ENCODE results near the gene FUT6.

The FUT6 gene

GRCh38 chr19:5792224-5792623, 47.3 kb downstream of the FUT6 start:
- DNase-seq (ENCODE audit: extremely low read depth, insufficient read length) = no peak
- Histone ChIP-seq H3K36me3 (ENCODE audit: control insufficient read depth, insufficient read depth, low read length) (peaks cover 17% of the 10 kb centered on the region), H3K4me3 (replicated peaks; ENCODE audit: low read depth, low read length) (no peak overlapping the region), H3K27me3 (replicated peaks; ENCODE audit: control insufficient read depth, insufficient read depth, low read length) (no peaks in the 10 kb centered on the region)
- TF ChIP-seq CTCF (IDR thresholded peaks at IDR 0.05; ENCODE audit: insufficient read depth, low read length, poor library complexity, severe bottlenecking) = no peak

- peak within 1 kb of the TSS; percentile 70 for H3K4me3 ChIP-seq (replicated peaks; ENCODE audit: low read depth, low read length)
- TF ChIP-seq CTCF (IDR thresholded peaks at IDR 0.05; ENCODE audit: insufficient read depth, low read length, poor library complexity, severe bottlenecking) = no peak
- H3K27me3 ChIP-seq (replicated peaks; ENCODE audit: control insufficient read depth, insufficient read depth, low read length) = no peaks in the 10 kb centered on the region
- DNase-seq (ENCODE audit: extremely low read depth, insufficient read length) = peak; percentile 95
- H3K36me3 ChIP-seq (ENCODE audit: control insufficient read depth, insufficient read depth, low read length) = peaks cover 28% of the 10 kb centered on the region
These were observed 48.7 kb downstream of the FUT6 start, which contains the start of gene DUS3L for GRCh38 chr19:5790559-5791520. Gene DUS3L, minus strand, starts transcription at chr19:5791163. Its CDS starts 22 bp downstream, at chr19:5791141.

DNA sequence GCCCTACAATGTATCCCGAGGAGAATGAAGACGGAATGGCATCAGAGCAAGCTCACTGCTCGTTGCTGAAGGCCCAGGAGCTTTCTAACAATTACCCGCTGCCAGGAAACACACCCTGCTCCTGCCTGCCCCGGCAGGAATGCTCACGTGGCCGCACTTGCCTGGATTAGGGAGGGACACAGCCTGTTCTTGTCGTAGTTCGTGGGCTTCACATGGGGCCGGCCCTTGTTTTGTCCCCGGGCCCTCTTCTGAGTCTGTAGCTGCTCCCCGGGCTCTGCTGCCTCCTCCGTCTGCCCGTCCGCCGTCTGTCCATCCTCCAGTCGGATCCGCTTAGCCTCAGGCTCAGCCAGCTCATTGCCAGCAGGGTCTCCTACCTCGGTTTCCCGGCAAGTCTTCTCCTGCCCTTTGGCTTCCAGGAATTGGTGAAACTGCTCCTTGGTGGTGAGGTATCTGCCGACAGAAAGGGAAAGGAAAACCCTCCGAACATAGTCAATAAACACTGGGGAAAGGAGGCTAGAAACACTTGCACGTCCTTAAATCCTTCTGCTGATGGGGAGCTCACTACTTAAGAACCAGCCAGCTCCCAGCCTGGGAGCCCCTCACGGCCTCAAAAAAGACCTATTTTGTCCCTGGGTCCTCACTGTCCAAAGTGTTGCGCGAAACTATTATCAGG, 49.5 kb downstream of the FUT6 start:
- Histone ChIP-seq H3K36me3 (ENCODE audit: control insufficient read depth, insufficient read depth, low read length) (peaks cover 31% of the 10 kb centered on the region), H3K4me3 (replicated peaks; ENCODE audit: low read depth, low read length) (peak overlapping the region; percentile 70), H3K27me3 (replicated peaks; ENCODE audit: control insufficient read depth, insufficient read depth, low read length) (no peaks in the 10 kb centered on the region)
- DNase-seq (ENCODE audit: extremely low read depth, insufficient read length) = no peak
- no peak for TF ChIP-seq CTCF (IDR thresholded peaks at IDR 0.05; ENCODE audit: insufficient read depth, low read length, poor library complexity, severe bottlenecking)

DNA sequence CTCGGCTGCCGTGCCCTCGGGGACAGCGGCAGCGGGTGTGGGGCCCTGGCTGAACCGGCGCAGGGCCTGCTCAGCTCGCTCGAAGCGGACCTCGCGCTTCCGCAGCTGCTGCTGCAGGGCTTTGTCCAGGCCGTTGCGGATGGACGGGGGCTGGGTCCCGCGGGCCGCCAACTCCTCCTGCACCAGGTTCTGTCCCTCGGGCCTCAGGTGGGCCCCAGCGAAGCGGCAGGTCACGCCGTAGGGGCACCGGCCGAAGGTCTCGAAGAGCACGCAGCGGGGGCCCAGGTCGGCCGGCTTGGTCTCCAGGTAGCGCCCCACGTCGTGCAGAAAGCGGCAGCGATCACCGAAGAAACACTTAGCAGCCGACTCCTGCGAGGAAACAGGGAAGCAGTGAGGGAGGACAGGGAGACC, 50.1 kb downstream of the FUT6 start:
- DNase-seq (ENCODE audit: extremely low read depth, insufficient read length) = no peak
- Histone ChIP-seq H3K27me3 (replicated peaks; ENCODE audit: control insufficient read depth, insufficient read depth, low read length) (no peaks in the 10 kb centered on the region), H3K36me3 (ENCODE audit: control insufficient read depth, insufficient read depth, low read length) (peaks cover 33% of the 10 kb centered on the region), H3K4me3 (replicated peaks; ENCODE audit: low read depth, low read length) (no peak overlapping the region)
- TF ChIP-seq CTCF (IDR thresholded peaks at IDR 0.05; ENCODE audit: insufficient read depth, low read length, poor library complexity, severe bottlenecking) = no peak

DNA sequence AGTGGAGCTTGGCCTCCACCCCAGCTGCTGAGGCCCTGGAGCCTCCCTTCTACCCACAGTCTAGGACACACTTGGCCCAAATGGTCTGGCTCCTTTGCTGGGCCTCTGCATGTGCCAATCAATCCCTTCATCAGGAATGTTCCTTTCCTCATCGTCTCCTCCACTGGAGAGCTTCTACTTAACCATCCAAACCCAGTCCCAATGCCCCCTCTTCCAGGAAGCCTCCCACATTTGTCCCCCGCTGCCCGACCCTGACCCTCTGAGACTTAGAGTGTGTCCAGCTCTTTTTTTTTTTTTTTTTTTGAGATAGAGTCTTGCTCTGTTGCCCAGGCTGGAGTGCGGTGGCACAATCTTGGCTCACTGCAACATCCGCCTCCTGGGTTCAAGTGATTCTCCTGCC, 51.1 kb downstream of the FUT6 start:
- no peak for TF ChIP-seq CTCF (IDR thresholded peaks at IDR 0.05; ENCODE audit: insufficient read depth, low read length, poor library complexity, severe bottlenecking)
- H3K4me3 ChIP-seq (replicated peaks; ENCODE audit: low read depth, low read length) = no peak overlapping the region
- no peaks in the 10 kb centered on the region for H3K27me3 ChIP-seq (replicated peaks; ENCODE audit: control insufficient read depth, insufficient read depth, low read length)
- H3K36me3 ChIP-seq (ENCODE audit: control insufficient read depth, insufficient read depth, low read length) = peaks cover 37% of the 10 kb centered on the region
- DNase-seq (ENCODE audit: extremely low read depth, insufficient read length) = no peak
